CD4-positive, alpha-beta T cell treated with Interleukin-2 at 100 ng/mL for 4 hours (primary cell): ENCODE data around the gene ACOT8.
"Not testable (repeated sequence)": the region's sequence is repeated elsewhere in the genome, so short reads cannot be mapped to it uniquely, and the experiment has no call there.

Experiments used
- DNase-seq: peaks from one replicate; pipeline ENCODE4 v3.0.0-alpha.2; 2020; ENCODE audit warnings: low spot score

ACOT8 gene

DNA sequence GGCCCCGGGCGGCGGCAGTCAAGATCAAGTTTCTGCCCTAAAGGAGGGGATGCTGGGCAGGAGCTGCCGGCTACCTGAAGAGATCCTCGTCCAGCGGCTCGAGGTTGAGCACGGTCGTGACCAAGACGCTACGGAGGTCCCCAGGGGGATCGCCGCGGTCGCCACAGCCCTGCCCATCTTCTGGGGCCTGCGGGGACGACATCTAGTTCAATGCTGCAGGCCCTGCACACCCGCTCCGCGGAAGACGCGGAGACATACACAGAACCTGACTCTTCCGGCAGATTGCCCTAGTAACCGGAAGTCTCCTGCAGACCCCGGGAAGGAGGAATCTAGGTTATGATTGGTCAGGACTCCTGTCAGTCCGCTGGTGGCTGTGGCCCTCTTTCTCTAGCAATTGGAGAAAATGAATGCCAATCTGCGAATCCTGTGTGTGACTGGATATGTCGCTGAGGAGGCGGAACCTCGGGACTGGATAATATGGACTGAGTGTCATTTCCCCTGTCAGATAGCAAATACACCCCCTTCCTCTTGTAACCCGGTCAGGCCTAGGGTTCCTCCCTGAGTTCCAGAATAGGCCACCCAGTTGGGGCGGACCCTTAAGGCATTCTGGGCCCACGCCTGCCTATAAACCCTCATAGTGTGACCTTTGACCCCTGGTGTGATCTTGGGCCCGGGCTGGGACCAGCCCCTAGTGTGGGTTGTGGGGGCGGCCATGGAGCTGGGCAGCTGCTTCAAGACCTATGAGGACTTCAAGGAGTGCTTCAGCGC, at the start of gene ACOT8, which contains the start of gene ZSWIM3:
Gene ACOT8 (minus strand): TSS at position 279 of the 768 bp plus-strand sequence. CDS start 77 bp downstream, at position 202.
Gene ZSWIM3 (plus strand): TSS at position 501 of the 768 bp plus-strand sequence. CDS start 212 bp downstream, at position 713.
- peak; percentile 100 for DNase-seq

DNA sequence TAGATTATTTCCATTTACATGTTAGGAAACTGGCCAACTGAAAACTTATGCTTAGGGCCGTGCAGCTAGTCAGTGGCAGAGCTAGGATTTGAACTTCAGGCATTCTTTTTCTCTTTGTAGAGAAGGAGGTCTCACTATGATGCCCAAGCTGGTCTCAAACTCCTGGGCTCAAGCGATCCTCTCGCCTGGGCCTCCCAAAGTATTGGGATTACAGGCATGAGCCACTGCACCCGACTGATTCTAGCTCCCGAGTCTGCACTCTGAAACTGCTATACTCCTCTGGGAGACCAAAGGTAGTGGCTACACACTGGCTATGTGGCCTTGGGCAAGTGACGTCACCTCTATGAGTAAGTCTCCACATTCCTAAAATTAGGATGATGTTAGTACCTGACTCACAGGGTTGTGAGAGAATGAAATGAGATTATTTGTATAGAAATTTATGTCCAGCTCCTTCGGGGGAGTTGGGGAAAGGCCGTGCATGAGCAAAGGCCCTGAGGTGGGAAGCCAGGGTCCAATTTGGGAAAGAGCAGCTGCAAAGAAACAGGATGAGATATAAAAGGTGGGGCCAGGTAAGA, 48.4 kb upstream of the ACOT8 start:
- DNase-seq = no peak

DNA sequence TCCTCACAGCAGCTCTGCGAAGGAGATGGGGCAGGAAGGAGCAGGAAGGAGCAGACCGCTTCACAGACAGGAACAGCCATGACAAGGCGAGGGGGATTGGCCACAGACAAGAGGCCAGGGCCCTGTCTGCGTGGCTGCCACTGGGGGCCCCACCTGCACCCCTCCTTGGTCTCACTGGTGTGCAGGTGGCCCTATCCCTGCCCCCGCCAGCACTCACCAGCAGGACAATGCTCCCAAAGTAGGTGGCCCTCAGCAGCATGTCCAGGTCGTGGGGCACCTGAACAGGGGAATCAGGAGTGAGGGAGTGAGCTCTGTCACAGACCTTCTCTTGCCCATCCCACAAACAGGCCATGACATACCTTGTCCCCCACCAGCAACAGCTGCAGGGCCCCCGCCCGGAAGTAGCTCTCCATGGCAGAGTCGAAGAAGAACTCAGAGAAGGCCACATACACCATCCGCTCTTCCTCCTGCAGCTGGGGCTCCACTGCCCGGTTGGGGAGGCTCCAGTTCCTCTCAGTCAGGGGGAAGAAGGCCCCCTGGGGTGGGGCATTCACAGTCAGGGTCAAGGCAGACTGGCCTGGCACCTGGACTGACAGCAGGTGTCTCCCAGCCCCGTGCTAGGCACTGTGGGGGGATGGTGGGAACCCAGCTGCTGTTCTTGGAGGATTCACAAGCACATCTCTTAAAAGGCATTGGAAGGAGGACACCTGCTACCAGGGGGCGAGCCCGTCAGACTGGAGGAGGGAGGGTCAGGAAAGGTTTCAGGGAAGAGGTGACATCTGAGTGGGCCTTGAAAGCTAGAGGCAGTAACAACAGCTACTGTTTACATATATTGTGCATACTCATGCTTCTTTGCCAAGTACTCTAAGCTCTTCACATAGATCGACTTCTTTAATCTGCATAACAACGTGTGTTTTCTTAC, 47.7 kb upstream of the ACOT8 start:
- no peak for DNase-seq

DNA sequence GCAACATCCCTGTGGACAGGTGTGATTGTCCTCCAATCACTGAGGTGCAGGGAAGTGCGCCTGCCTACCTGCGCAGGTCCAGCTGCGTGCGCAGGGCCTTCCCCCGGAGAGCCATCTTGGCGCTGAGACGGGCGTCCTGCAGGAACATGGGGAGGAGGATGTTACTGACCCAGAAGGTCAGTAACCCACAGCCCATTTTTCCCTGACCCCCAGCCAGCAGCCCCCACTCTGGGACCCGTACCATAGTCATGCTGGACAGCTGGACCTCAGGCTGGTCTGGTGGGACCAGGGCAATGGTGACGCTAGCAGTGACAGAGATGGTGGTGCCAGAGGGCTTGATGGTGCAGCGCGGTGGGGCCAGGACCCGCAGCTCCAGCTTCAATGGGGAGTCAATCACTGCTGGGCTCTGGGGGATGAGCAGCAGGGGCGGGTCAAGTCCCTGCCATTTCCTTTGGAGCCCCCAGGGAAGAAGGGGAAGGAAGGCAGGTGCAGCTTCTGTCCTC, 45.1 kb upstream of the ACOT8 start:
- DNase-seq = no peak

DNA sequence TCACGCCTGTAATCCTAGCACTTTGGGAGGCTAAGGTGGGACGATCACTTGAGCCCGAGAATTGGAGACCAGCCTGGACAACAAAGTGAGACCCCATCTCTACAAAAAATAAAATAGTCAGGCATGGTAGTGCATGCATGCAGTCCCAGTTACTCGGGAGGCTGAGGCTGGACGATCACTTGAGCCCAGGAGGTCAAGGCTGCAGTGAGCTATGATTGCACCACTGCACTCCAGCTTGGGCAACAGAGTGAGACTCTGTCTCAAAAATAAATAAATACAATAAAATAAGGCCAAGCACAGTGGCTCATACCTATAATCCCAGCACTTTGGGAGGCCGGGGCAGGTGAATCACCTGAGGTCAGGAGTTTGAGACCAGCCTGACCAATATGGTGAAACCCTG, 44.1 kb upstream of the ACOT8 start:
- DNase-seq = not testable (repeated sequence)

DNA sequence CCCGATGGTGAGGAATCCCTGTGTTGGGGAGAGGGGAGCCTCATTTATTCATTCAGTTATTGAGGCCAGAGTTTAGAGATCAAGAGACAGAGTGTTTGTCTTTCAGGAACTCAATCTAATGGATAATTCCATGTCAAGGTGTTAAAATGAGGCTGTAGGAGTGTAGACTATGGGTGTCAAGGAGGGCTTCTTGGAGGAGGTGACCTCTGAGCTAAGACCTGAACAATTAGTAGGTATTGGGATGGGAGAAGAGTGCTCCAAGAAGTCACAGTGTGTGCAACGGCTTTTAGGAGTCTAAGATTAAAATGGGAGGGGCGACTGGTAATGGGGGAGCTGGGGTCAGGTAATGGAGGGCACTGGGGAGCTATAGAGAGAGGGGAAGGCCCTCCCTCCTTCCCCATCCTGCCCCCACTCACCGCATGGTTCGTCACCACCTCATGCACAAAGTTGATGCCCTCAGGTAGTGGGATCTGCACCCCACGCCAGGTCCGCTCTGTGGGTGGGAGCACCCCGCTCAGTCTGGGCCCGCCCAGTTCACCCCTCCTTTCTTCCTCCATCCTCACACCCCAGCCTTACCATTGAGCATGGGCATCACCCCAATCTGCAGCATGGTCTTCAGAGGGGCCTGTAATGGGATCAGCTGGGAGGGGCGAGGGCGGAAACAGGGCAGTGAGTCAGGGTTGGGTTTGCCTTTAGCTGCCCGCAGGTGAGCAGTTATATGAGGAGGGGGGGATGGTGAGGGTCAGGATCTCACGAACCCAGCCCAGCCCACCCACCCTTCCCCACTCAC, 42.0 kb upstream of the ACOT8 start:
- DNase-seq = no peak

DNA sequence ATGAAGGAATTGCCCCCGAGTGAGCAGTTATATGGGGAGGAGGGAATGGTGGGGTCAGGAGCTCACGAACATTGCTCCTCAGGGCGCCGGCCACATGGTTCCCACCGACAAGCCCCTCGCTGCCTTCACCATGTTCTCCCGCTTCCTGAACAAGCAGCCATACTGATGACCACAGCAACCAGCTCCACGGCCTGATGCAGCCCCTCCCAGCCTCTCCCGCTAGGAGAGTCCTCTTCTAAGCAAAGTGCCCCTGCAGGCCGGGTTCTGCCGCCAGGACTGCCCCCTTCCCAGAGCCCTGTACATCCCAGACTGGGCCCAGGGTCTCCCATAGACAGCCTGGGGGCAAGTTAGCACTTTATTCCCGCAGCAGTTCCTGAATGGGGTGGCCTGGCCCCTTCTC, 41.1 kb upstream of the ACOT8 start:
- DNase-seq = no peak

DNA sequence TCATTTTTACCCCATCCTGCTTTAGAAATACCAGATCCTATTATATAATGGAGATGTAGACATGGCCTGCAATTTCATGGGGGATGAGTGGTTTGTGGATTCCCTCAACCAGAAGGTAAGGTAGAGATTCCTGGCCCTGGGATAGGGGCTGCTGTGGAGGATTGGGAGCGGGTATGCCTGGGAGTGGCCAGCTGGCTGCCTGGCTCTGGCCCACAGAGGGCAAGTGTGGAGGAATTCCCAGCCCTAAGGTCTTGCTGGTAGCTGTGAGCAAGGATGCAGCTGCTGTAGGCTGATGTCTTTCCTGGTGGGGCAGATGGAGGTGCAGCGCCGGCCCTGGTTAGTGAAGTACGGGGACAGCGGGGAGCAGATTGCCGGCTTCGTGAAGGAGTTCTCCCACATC, 40.5 kb upstream of the ACOT8 start:
- no peak for DNase-seq

DNA sequence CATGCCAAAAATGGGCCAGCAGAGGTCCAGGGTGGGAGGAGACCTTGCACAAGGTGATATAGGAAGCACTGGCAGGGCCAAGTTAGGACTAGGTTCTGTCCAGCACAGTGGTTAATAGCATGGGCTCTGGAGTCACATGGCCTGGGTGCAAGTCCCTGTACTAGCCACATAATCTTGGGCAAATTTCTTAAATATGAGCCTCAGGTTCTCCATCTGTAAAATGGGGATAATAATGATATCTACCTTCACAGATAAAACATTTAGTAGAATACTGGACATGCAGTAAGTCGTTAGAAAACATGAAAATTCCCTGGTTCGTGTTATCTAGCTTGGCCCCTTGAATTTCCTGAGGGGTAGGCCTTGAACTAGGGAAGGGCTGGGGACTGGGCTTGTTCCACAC, 40.1 kb upstream of the ACOT8 start:
- no peak for DNase-seq

DNA sequence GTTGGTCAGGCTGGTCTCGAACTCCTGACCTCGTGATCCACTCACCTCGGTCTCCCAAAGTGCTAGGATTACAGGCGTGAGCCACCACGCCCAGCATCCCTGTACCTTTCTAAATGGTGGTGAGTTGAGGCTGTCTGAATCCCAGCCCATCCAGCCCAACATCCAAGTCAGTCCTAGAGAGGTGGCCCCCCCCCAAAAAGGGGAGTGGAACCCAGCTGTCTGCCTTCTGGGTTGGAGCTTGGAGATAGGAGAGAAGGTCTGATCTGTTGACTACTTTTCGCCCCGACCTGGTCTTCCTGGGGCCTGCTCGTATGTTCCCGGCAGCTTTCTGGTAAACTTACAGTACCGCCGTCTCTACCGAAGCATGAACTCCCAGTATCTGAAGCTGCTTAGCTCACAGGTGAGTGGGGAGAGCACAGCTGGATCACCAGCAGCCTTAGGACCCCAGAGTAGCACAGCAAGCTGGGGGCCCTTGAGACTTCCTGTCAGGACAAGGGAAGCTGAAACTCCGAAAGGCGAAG, 39.5 kb upstream of the ACOT8 start:
- no peak for DNase-seq

DNA sequence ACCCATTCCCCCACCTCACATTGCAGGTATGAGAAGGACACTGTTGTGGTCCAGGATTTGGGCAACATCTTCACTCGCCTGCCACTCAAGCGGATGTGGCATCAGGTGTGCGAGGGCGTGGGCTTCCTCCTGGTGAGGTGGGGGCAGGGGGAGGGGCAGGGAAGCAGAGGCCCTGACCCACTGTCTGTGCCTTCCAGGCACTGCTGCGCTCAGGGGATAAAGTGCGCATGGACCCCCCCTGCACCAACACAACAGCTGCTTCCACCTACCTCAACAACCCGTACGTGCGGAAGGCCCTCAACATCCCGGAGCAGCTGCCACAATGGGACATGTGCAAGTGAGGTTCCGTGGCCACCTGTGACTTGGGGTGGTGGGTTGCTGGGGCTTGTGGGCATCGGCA, 37.6 kb upstream of the ACOT8 start:
- no peak for DNase-seq

DNA sequence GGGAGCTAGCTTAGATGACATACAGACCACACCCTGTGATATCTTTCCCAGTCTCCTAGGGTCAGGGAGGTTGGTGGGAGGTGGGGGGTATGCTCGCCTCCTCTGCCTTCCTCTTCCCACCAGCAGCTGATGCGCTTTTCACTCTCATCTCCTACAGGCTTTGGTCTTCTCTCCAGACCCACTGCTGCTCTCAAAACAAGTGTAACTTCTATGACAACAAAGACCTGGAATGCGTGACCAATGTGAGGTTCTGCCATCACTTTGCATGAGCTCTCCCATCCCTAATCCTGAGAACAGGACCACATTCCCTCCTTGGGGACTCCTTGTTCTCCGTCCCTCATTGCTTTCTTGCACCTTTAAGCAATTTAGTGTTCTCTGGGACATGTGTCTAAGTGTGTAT, 36.6 kb upstream of the ACOT8 start:
- no peak for DNase-seq

DNA sequence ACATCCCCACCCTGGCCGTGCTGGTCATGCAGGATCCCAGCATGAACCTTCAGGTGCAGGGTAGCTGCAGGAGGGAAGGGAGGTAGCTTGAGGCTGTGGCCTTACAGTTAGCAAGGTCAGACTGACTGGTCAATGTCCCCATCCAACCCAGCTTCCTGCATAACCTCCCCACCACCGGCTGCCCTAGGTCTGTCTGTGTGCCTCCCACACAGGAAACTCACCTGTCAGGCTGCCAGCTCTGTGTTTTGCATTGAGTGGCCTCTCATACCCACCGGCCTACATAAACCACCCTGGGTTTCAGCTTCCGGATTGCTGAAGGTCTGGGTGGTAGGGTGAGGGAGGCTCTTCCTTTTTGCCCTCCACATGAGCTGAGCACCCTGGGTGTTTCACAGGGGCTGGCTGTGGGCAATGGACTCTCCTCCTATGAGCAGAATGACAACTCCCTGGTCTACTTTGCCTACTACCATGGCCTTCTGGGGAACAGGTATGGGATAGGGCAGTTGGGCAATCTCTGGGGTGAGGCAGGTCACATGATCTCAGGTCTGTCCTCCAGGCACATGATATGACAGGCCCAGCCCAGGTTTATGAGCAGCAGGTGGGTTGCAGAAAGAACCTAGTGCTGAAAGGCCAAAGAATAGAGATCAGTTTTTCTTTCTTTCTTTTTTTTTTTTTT, 35.8 kb upstream of the ACOT8 start:
- peak; percentile 27 for DNase-seq

DNA sequence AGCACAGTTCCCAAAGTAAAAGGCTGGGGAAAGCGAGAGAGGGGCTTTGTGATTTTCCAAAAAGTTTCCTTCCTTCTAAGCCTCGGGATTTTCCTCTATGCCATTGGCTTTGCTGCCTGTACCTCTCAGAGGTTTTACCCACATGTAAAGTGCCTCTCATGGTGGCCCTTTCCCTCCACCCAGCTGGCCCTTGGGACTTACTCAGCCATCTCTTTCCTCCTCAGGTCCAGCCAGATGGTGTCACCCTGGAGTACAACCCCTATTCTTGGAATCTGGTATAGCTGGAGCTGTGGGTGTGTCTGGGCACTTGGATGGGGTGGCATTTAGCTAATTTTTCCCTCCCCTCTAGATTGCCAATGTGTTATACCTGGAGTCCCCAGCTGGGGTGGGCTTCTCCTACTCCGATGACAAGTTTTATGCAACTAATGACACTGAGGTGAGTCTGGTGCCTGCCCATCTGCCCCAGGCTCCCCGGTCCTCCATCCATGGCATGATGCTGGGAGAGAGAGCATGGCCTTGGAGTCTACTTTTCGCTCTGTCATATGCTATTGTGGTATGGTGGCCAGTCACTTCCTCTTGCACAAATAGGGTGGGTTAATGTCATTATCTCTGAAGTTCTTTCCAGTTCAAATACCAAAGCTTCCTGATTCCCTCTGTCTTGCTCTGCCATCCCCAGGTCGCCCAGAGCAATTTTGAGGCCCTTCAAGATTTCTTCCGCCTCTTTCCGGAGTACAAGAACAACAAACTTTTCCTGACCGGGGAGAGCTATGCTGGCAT, 35.0 kb upstream of the ACOT8 start:
- DNase-seq = no peak

DNA sequence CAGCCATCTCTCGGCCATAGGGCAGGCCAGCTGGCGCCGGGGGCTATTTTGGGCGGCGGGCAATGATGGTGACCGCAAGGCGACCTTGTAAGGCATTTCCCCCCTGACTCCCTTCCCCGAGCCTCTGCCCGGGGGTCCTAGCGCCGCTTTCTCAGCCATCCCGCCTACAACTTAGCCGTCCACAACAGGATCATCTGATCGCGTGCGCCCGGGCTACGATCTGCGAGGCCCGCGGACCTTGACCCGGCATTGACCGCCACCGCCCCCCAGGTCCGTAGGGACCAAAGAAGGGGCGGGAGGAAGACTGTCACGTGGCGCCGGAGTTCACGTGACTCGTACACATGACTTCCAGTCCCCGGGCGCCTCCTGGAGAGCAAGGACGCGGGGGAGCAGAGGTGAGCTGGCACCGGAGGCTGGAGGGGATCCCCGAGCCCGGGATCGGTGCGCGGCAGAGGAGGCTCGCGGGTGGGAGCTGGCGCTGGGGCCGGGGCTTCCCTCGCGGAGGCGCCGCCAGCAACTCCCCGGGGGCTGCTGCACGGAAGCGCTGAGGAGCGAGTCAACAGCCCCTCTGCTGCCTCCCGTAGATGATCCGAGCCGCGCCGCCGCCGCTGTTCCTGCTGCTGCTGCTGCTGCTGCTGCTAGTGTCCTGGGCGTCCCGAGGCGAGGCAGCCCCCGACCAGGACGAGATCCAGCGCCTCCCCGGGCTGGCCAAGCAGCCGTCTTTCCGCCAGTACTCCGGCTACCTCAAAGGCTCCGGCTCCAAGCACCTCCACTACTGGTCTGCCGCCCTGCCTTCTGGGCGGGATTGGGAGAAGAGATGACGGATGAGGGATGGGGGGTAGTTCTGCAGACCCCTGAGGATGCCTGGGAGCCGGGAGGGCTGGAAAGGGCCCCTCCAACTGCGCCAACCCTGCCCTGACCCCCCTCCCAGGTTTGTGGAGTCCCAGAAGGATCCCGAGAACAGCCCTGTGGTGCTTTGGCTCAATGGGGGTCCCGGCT, 34.1 kb upstream of the ACOT8 start, which contains the start of the genes CTSA and NEURL2:
Gene CTSA (plus strand): TSS at position 351 of the 999 bp plus-strand sequence. CDS start 234 bp downstream, at position 585.
Gene NEURL2 (minus strand): TSS at position 224 of the 999 bp plus-strand sequence. CDS start 217 bp downstream, at position 7.
- DNase-seq = peak; percentile 81

DNA sequence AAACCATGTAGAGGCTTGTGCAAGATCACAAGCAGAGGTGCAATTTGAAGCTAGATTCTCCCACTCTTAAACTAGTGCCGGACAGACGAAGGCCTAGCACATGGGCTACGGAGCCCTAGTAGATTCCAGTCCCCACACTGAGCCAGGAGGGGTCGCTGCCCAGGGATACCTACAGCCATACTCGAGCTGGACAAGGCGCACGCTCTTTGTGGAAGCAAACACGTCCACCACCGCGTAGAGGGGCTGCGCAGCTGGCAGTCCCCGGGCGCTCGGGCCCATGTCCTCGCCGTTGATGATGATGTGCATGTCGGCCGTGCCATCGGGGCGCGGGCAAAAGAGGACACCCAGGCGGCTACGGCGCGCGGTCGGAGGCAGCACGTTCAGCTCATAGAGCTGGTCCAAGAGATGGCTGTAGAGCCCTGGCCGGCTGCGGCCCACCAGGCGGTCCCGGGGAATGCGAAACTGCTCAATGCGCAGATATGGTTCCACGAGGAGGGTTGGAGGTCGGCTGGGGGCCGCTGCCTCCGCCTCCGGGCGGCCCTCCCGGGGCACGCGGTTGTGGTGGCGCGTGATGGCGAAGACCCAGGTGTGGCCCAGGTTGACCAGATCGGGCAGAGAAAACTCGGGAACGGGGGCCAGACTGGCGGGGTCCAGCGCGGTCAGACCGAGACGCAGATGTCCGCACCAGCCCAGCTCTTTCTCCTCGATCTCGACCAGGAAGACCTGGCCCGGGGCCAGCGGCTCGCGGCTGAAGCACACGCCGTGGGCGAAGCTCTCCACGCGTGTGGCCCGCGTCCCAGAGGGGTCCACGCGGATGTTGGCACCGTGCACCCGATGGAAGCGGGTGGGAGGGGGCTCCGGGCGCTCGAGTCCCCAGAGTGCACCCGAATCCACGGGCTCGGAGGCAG, 33.1 kb upstream of the ACOT8 start:
- peak; percentile 42 for DNase-seq

DNA sequence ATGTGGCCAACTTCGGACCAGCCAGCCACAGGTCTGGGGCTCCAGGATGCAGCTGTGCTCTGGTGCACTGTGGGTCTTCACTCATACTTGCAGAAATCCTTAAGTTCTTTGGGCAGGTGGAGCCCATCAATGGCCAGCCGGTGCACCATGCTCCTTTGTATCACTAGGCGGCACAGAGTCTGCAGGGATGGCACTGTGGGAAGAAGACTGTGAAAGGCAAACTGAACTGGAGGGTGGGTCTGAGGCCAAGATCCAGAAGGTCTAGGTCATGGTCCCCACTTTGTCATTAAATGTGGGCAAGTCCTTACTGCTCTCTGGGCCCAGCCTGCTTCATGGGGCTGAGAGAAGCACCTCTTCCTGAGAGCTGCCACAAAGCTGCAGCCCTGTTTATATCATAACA, 31.5 kb upstream of the ACOT8 start:
- DNase-seq = no peak
